ENCODE measurements around the gene GRIK4.

The GRIK4 gene

DNA sequence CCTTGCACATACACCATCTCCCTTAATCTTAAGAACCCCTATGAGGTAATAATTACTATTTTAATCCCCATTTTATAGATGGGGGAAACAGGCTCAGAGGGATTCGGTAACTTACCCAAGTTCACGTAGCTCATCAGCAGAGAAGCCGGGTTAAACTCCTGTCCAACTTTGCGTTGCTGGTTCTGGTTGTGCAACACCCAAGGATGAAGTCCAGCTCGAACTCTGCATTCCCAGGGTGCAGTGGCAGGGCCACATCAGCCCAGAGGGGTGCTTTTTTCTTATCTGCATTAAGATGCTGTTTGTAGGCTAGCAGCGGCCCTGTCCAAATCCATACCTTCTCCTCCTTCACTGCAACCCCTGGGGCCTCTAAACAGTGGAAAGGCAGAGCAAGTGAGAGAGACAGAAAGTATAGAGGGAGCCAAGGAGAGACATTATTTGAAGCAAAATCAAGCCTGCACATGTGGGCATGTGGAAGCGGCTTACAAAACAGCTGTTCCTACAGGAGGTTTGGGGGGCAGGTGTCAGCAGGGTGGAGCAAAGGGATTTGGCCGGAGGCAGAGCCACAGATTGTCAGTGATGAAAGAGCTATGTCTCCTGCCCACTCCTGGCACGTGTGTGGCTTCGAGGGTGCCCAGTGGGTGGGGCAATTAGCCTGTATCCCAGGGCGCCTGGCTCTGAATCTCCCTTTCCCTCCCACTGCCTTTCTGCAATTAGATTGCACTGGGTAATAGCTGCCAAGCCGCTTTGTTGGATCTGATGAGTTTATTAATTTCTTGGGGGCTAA is 382.8 kb downstream of the GRIK4 start:
- DNase-seq = no peak

DNA sequence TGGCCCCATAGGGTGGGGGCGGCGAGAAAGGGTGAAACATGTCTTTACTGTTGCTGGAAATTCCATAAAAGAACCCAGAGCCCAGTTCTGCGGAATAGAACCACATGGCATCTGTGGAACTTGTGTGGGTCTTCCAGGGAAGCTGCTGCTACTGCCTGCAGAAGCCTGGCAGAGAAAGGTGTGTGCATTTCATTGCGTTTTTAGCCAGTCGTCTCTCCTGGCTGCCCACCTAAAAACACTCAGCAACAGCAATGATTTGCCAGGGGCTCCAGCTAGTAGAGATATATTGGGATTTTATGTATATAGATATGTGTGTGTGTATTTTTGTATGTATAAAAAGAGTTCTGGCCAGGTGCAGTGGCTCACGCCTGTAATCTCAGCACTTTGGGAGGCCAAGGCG is 385.1 kb downstream of the GRIK4 start:
- DNase-seq = no peak

DNA sequence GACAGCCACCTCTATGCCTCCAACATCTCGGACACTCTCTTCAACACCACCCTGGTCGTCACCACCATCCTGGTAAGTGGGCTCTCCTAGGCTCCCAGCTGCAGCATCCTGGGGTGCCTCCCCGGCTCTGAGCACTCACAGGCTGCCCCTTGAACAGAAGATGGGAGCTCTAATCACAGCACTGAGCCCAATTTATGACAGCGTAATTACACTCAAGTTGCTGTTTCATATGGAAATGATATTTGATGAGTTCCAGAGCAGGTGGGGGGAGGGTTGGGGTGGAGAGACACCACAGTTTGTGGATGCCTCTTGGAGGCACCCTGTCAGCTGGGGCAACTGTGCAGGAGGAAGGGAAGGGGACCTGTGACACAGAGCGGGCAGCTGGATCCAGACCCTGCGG is 387.0 kb downstream of the GRIK4 start:
- DNase-seq = no peak

DNA sequence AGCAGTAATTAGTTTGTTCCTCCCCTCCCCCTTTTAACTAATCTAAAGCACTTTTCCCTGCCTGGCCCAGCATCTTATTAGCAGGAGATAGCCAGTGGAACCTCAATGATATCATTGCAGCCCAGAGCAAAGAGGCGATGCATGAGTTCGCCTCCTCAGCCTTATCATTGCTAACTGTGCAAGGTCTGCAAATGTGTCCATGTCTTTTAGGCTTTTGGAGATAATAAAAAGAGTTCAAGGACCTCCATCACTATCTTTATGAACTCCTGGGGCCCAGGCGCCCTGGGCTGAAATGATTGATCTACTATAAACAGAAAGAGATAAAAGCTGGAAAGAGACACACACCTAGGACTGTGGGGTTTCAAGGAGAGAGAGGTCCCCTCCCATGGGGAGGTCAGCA is 388.2 kb downstream of the GRIK4 start:
- no peak for DNase-seq

DNA sequence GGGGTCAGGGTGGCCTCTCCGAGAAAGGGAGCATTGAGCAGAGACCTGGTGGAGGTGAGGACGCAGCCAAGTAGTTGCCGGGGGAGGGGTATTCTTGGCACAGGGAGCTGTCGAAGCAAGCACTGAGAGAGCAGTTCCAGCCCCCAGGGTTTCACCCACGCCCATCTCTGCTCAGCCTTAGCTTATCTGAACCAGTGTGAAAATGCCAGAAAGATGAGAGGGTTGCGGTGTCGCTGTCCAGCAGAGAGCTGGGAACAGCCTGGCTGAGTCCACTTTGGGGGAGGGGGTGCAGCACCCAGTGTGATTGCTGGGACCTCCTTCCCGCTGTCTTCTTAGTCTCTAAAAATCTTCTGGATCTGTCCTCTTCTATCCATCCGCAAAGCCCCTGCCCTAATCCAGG is 389.1 kb downstream of the GRIK4 start:
- DNase-seq = no peak

DNA sequence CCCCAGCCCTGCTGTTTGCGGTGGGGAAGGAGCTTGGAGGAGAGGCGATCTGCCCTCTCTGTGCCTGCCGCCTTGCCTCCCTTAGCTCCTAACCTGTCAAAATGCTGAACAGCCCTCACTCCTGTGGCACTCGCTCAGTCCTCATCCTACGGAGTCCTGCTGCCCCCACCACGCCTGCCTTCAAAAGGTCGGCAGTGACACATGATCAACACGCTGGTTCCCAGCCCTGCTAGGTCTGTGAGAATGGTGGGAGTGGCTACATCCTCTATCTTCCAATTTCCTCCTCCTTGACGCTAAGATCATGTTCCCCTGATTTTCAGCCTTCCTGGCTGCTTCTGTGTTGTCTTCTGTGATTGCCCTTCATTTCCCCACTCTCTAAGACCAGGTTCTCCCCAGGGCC is 392.1 kb downstream of the GRIK4 start:
- no peak for DNase-seq

DNA sequence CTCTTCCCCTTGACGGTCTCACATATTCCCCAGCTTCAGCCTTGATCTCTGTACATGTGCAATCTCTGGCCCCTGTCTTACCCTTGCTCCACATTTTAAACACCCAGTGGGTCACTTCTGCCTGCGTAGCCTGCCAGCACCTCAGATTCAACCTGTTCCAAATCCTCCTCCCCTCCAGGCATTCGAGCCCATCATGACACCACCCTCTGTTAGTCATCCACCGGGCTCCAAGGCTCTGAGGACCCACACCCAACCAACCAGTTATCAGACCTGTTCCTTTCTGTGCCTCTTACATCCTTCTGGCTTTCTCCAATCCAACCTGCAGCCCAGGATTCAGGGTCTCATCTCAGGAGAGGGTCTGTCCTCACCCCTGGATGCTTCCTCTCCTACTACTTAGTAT is 392.6 kb downstream of the GRIK4 start:
- no peak for DNase-seq

DNA sequence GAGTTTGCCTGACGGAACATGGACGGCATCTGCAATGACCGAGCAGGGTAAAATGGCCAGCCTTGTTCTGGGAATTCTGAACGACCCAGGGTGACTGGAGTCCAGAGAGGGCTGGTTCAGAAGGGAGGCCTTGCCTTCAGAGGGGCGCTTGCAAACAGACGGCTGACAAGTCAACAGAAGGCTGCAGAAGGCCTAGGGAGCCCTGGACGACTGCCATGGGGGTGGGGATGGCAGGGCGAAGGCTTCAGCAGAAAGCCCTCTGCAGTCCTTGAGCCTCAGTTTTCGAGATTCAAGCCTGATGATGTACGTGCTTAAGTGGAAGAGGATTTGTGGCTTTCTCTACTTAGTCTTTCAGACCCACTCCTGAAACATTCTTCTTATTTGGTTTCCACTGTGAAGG is 395.2 kb downstream of the GRIK4 start:
- no peak for DNase-seq

DNA sequence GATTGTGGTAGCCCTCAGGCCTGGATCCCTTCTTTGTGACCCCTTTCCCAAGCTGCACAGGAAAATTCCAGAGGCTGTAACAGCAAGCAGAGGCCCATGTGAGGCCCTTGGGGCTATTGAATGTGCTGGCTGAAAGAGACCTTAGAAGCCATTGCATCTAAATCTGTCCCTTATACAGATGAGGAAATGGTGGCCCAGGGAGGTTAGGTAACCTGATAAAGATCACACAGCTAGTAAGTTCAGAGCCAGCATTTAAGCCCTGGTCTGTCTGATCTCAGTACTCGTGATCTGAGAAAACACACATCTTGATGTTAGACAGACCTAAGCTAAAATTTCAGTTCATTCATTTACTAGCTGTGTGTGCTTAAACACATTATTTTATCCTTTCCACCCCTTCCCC is 396.4 kb downstream of the GRIK4 start:
- no peak for DNase-seq

DNA sequence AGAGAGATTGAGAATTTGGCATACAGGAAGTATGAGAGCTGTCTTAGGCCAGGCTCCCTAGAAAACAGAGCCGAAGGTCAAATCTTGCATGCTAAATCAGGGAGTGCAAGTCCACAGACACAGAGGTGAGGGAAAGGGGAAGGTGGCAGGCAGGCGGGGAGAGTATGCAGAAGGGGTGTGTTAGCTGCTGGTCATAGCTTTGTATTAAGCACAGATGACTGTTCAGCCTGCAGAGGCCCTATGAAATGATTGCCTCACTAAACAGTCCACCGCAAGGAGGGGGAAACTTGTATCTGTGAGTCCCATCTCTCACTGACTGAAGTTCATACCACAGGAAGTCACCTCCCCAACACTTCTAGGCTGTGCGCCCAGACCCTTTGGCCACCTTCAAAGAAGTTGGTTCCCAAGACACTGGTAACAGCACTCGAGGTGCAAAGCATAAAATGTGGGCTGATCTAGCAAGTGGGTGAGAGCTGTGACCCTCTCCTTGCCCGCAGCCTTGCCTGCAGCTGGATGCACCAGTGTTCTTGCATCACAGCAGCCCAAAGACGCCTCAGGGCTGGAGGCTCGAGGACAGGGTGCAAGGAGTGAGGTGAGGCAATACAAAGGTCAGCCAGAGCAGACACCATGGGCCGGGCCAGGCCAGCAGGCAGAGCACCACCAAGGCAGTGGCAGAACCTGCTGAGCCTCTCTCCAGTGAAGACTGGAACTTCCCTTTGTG is 397.1 kb downstream of the GRIK4 start:
- DNase-seq = peak; percentile 7

DNA sequence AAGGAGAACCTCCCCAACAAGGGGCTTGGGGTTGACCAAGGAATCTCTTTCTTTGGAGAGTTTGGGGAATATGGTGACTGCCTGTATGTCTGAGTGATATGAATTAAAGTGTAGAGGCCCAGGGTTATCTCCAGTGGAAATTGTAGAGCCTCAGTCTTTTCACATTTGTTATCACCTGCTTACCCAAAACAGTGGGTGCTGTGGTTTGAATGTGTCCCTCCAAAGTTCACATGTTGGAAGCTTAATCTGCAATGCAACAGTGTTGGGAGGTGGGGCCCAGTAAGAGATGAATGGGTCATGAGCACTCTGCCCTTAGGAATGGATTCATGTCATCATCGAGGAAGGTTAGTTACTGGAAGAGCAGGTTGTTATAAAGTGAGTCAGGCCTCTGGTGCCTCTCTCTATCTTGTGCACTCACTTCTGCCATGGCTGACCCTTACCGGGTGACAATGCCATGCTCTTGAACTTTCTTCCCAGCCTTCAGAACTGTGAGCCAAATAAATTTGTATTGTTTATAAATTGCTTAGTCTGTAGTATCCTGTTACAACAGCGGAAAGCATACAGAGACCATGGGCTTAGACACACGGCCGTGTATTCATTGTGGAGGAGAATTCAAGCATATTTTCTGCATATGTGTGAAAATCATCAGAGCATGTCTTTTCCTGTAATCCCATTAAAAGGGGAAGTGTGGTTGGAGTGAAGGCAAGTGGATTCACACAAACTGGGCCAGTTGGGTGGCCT is 398.3 kb downstream of the GRIK4 start:
- no peak for DNase-seq

DNA sequence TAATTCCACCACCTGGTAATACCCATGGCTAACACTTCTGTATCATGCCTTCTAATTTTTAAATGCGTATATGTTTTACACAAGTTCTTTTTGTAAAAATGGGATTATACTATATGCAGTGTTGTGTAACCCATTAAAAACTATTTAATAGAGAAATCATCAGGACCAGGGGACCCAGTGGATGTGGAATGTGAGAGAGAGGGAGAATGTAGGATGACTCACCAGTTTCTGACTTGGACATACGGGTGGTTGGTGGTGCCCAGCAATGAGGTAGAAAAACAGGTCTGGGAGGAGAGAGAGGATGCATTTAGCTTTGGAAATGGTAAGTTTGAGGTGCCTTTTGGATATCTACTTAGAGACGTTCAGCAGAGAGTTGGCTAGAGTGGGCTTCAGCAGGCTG is 400.4 kb downstream of the GRIK4 start:
- DNase-seq = no peak

DNA sequence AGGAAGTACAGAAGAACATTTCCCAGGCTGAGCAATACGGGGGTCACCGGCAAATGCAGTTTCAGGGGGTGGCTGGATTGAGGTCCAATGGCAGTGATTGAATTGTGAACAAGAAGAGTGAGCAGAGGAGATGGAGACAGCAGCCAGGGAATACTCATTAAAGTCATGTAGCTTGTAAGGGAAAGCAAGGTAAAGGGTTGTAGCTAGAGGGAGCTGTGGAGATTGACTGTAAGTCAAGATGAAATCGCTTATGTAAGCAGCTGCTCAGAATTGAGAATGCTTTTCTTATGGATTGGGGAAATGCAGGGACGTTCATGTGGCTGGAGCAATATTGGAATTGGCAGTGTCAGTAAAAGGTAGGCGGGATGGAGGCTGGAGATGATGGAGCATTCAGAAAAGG is 401.0 kb downstream of the GRIK4 start:
- no peak for DNase-seq

DNA sequence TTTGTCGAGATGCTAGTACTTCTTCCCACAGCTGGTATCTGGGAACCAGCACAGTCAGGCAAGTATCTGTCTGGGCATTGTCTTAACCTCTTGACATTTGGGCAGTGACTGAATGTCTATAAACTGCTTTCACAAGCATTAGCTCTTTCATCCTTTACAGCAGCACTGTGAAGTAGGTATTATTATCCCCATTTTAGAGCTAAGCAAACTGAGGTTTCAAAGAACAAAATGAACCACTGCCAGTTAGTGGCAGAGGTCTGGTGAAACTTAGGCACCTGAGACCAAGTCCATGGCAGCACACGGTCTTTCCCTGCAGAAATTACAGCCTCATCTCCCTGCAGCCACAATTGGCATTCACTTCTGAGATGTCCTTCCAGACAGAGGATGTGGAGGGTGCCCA is 401.4 kb downstream of the GRIK4 start:
- DNase-seq = no peak

DNA sequence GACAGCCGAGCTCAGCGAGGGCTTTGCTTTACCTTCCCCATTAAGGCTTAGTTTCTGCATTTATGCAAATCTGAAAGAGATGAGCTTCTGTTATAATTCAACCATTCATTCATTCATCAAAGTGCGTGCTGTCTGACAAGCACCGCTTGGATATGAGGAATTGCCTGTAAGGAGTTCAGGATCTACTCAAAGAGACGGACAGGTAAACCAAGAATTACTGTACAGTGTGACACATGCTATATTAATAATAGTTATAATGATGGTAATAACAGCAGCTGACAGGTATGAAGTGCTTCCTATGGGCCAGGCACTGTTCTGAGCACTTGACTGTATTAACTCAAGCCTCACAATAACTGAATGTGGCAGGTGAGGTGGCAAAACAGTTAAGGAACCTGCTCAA is 402.5 kb downstream of the GRIK4 start:
- DNase-seq = no peak

DNA sequence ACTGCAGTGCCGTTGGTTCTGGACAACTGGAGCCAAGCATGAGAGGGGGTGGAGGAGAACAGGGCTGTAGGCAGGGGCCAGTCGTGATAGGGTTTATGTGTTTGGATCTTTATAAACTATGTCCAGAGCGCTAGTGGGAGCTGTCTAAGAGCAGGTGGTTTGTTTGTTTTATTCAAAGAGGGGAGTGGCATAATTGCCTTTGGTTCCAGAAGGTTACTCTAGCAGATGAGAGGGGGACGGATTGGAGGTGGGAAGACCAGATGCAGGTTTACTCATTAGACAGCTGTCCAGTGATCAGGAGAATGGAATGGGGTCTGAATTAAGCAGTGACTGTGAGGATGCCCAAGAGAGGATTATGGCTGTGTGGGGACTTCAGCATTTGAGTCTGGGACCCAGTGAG is 403.1 kb downstream of the GRIK4 start:
- no peak for DNase-seq

DNA sequence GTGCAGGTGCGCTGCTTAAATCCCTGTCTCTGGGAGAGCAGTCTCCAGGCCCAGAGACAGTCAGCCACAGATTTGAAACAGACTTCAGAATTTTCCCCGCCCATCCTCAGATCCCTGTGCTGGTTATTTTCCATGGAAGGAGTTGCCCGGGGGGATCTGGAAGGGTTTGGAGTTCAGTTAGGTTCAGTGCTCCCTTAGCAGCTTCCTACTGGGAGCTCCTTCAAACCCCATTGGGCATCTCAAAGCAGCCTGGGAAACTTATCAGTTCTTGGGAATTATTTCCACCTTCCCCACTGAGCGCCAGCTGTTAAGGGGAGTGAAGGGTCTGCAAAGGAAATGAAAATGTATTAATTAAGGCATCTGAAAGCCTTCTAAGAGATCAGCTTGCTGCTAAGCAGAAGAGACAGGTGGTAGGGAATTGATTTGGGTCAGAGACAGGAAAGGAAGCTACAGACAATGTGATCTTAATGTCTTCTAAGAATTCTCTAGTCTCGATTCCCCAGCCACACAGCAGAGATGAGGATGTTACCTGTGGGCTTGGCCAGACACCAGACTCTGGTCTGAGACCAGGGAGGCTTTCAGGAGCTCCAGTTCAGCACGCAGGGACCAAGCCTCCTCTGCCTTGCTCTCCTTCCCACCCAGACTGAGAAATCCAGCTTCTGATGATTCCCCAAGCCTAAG is 406.2 kb downstream of the GRIK4 start:
- DNase-seq = no peak

DNA sequence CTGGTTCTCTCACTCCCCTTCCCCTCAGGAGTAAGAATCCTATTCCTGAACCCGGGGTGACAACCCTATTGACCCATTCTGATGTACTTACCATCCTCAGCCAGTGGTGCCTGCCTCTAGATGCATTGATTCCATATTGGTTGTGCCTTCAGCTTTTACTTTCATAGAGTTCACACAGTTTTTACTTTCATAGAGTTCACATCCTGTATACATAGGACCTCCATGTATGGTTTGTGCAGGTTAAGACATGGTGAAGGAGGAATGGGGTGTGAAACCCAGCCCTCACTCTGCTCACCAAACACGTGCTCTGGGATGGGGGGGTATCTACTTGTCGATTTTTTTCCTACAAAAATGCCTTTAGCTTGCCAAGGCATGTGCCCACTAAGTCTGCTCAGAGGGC is 406.7 kb downstream of the GRIK4 start:
- no peak for DNase-seq

DNA sequence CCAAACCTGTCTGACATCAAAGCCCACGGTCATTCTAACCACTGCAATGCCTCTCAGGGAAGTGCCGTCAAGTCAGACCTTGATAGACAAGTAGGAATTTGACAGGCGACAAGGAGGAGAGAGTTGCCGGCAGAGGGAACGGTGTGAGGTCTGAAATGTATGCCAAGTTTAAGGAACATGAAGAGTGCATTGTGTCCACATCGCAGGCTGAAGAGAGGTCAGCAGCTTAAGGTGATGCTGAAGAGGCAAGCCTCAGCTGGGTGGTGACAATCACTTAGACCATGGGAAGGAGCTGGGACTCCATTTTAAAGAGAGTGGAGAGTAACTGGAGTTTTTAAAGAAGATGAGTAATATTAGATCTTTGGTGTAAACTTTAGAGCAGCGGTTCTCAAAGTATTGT is 407.5 kb downstream of the GRIK4 start:
- DNase-seq = no peak

DNA sequence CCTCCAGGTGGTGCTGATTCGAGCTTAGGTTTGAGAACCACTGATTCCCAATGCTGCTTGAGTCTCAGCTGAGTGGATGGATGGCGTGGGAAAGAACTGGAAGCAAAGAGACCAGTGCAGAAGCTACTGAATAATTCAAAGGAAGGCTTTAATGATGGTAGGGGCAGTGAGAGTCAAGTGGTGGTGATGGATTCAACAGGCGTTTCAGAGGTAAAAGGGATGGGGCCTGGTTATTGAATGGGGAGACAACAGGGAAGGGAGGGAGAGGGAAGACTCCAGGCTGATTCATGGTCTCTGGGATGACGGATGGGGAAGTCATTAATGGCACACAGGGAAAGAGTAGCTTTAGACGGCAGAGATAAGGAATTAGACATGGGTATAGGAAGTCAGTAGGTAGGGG is 408.0 kb downstream of the GRIK4 start:
- no peak for DNase-seq

DNA sequence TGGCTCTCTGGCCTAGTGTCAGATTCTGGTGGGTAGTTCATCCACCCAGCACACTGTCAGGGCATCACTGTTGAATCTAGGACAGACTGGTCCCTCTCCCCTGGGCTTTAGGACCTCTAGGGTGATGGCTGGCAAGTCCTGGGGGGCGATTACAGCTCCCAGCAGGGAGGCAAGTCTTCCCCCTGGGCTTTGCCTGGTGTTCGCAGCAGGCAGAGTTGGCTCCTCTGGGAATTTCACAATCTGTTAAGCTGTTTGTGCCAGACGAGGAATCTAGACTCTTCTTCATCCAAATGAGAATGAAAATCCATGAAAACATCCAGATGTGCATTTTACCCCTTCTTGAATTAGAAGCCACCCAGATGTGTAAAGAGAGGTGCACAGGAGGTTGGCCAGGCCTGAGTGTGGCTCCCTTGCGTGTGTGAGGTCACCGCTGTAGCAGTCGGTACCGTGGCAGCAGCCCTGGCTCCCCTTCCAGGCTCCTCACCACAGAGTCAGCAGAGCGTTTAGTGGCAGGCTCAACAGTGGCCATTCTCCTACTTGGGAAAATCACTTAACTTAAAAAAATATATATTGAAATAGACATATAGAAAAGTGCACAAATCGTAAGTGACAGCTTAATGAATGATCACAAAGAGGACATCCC is 412.4 kb downstream of the GRIK4 start:
- DNase-seq = no peak

DNA sequence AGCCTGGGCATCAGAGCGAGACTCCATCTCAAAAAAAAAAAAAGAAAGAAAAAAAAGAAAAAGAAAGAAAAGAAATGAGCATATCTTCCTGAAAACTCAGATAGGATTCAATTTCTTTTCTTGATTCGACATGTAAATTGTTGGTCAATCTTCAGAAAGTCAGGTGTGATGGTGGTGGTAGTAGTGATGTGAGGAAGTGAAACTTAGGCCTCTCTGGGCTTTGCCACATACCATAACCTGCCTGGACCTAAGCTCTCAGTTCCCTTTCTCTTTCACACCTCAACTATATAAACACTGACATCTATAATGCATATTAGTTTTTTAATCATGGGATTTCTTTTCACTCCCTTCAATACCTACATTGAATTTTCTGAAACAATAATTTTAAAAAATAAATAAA is 414.4 kb downstream of the GRIK4 start:
- DNase-seq = no peak

DNA sequence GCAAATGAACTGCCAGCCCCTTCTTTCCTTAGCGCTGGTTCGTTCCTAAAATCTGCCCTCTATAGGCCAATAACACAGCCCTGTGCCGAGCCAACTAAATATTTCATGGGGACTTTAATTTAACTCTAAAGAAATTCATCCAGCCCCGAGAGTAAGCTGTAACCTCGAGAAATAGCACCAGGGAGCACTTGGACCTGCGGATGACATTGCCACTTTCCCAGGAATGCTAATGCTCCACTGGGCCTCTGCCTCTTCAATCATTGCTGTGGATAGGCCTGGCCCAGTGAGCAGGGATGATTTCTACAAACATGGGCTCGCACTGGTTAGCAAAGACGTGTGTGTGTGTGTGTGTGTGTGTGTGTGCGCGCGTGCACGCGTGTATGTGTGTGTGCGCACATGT is 417.1 kb downstream of the GRIK4 start:
- no peak for DNase-seq
